ENCODE data around the gene PCK1.

Gene PCK1

DNA sequence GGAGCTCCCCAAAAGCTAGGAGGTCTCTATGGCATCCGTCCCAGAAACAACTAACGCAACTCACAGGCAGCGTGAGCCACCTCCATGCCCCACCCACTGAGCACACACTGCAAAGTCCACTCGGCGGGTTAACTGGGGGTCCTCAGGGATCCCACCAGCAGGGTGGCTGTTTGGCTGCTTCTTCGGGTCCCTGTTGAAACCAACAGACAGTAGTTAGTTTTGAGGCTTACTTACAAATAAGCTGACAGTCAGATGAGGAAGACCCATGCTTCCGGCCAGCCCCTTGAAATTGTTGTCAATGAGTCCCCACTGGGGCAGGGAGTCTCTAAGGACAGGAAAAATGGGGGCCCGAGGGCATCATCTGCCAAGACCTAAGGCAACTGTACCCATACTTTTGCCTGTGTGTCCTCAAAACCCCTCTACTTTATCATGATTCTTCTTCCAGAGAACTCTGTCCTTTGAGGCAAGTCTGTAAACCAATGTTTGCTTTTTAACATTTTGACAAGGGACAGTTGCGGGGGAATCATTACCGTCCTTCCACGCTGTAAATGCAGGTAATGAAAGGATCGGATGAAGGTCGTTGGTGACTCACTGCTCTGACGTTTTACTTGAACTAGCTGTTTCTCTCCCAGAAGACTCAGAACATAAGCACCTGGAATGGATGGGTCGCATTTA lies 2.2 kb upstream of the PCK1 start:
- no peak overlapping the region for H3K4me3 ChIP-seq (ENCODE audit: low read depth, low read length)
- in situ Hi-C loops (cut with HindIII; ENCODE audit: low sequenced_read_pairs), result no loop called here
- TF ChIP-seq, protein P1, sequence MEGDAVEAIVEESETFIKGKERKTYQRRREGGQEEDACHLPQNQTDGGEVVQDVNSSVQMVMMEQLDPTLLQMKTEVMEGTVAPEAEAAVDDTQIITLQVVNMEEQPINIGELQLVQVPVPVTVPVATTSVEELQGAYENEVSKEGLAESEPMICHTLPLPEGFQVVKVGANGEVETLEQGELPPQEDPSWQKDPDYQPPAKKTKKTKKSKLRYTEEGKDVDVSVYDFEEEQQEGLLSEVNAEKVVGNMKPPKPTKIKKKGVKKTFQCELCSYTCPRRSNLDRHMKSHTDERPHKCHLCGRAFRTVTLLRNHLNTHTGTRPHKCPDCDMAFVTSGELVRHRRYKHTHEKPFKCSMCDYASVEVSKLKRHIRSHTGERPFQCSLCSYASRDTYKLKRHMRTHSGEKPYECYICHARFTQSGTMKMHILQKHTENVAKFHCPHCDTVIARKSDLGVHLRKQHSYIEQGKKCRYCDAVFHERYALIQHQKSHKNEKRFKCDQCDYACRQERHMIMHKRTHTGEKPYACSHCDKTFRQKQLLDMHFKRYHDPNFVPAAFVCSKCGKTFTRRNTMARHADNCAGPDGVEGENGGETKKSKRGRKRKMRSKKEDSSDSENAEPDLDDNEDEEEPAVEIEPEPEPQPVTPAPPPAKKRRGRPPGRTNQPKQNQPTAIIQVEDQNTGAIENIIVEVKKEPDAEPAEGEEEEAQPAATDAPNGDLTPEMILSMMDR (IDR thresholded peaks at IDR 0.05; ENCODE audit: low read depth, low read length, missing control alignments), result no peak
- no peak for DNase-seq (ENCODE audit: low read depth)

GRCh38 chr20:57559289-57559634 lies 1.6 kb upstream of the PCK1 start:
- in situ Hi-C loops (cut with HindIII; ENCODE audit: low sequenced_read_pairs), result no loop called here
- TF ChIP-seq, protein P1 (IDR thresholded peaks at IDR 0.05; ENCODE audit: low read depth, low read length, missing control alignments), result no peak
- DNase-seq (ENCODE audit: low read depth), result no peak
- H3K4me3 ChIP-seq (ENCODE audit: low read depth, low read length), result no peak overlapping the region

GRCh38 chr20:57559658-57560553 lies 1.0 kb upstream of the PCK1 start:
- DNase-seq (ENCODE audit: low read depth), result no peak
- H3K4me3 ChIP-seq (ENCODE audit: low read depth, low read length), result no peak overlapping the region
- in situ Hi-C loops (cut with HindIII; ENCODE audit: low sequenced_read_pairs), result loop anchor here (5.0 kb wide), 1 partner anchor 43 kb away; no protein-coding TSS in a partner anchor
- TF ChIP-seq, protein P1 (IDR thresholded peaks at IDR 0.05; ENCODE audit: low read depth, low read length, missing control alignments), result no peak

GRCh38 chr20:57561356-57562279 lies 708 bp downstream of the PCK1 start:
- no peak overlapping the region for H3K4me3 ChIP-seq (ENCODE audit: low read depth, low read length)
- DNase-seq (ENCODE audit: low read depth), result no peak
- in situ Hi-C loops (cut with HindIII; ENCODE audit: low sequenced_read_pairs), result loop anchor here (5.0 kb wide), 1 partner anchor 44 kb away; no protein-coding TSS in a partner anchor
- TF ChIP-seq, protein P1 (IDR thresholded peaks at IDR 0.05; ENCODE audit: low read depth, low read length, missing control alignments), result no peak

DNA sequence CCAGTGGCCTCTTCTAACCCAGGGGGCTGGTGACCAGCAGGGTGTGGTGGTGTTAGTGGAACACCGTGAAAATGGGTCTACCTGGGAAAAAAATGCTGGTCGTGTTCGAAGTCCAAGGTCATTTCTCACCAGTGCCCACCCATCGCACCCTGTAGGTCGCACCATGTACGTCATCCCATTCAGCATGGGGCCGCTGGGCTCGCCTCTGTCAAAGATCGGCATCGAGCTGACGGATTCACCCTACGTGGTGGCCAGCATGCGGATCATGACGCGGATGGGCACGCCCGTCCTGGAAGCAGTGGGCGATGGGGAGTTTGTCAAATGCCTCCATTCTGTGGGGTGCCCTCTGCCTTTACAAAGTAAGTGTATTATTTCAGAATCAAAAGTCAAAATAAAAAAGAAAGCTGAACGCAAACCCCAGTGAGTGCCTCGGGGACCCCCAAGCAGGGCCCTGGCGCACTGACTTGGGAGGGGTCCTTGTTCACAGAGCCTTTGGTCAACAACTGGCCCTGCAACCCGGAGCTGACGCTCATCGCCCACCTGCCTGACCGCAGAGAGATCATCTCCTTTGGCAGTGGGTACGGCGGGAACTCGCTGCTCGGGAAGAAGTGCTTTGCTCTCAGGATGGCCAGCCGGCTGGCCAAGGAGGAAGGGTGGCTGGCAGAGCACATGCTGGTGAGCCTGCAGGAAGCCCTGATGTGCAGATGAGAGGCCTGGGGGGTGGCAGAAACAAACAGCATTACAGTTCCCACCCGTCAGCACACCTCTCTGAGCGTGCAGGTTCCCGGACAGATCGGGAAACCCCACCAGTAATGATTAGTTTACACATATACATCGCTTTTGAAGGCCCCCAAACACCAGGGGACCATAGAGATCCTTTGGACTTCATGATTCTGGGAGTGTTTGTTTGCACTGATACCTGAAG lies 1.9 kb downstream of the PCK1 start:
- in situ Hi-C loops (cut with HindIII; ENCODE audit: low sequenced_read_pairs), result loop anchor here (5.0 kb wide), 1 partner anchor 46 kb away; no protein-coding TSS in a partner anchor
- H3K4me3 ChIP-seq (ENCODE audit: low read depth, low read length), result no peak overlapping the region
- TF ChIP-seq, protein P1 (IDR thresholded peaks at IDR 0.05; ENCODE audit: low read depth, low read length, missing control alignments), result no peak
- no peak for DNase-seq (ENCODE audit: low read depth)
